Adrenal gland (tissue), 5 donors: ENCODE measurements around the gene ANKMY1.

Source experiments
- POLR2A ChIP-seq, 2 donors: fragments of 450-650 bp; IDR thresholded peaks; one replicate each; pipeline ENCODE4 v1.6.1; 2017; ENCODE audit warnings: antibody characterized with exemption in 2 of 2, mild to moderate bottlenecking in 2 of 2, moderate library complexity in 1 of 2
- TF ChIP-seq, protein P1 (sequence below), 6 experiments: fragments of 450-650 bp in 4 of 6; fragments of 200-600 bp in 2 of 6; sonication (generic) in 1 of 6; IDR thresholded peaks; 1 replicate in 5 of 6; 2 replicates in 1 of 6; pipeline versions ENCODE4 v1.5.1 to v1.8.0; 2016 to 2021; ENCODE audit warnings: antibody characterized with exemption in 6 of 6, mild to moderate bottlenecking in 2 of 6, moderate library complexity in 1 of 6
- donor health status: DM: no; HTN: no; CAD: no.

GRCh38 chr2:240501531-240501991 is 56.2 kb downstream of the ANKMY1 start:
- TF ChIP-seq, protein P1, sequence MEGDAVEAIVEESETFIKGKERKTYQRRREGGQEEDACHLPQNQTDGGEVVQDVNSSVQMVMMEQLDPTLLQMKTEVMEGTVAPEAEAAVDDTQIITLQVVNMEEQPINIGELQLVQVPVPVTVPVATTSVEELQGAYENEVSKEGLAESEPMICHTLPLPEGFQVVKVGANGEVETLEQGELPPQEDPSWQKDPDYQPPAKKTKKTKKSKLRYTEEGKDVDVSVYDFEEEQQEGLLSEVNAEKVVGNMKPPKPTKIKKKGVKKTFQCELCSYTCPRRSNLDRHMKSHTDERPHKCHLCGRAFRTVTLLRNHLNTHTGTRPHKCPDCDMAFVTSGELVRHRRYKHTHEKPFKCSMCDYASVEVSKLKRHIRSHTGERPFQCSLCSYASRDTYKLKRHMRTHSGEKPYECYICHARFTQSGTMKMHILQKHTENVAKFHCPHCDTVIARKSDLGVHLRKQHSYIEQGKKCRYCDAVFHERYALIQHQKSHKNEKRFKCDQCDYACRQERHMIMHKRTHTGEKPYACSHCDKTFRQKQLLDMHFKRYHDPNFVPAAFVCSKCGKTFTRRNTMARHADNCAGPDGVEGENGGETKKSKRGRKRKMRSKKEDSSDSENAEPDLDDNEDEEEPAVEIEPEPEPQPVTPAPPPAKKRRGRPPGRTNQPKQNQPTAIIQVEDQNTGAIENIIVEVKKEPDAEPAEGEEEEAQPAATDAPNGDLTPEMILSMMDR (IDR thresholded peaks at IDR 0.05): no peak
- no peak for TF ChIP-seq POLR2A (IDR thresholded peaks at IDR 0.05)
